GM12878 (cell line): ENCODE results near the gene MACROD2.

Experiments used
- BCL11A ChIP-seq: IDR thresholded peaks from 2 replicates; pipeline ENCODE4 v1.6.1; 2011; ENCODE audit warnings: low read depth, low read length
- CTCF ChIP-seq, 3 experiments: IDR thresholded peaks in 2 of 3; conservative IDR thresholded peaks in 1 of 3; 2 replicates each; pipeline ENCODE4 v1.5.1; 2011; ENCODE audit warnings: low read depth in 3 of 3, low read length in 3 of 3, mild to moderate bottlenecking in 3 of 3, control low read depth in 2 of 3, moderate library complexity in 2 of 3, inconsistent platforms in 1 of 3, mixed read lengths in 1 of 3; ENCODE audit not compliant: control insufficient read depth in 2 of 3, insufficient read depth in 1 of 3; ENCODE audit errors: extremely low read depth in 1 of 3
- EZH2 ChIP-seq: IDR thresholded peaks from 2 replicates; pipeline ENCODE4 v1.6.1; 2012; ENCODE audit warnings: low read depth, mild to moderate bottlenecking, control low read depth, inconsistent platforms, low read length, borderline replicate concordance; ENCODE audit not compliant: control insufficient read depth
- GABPA ChIP-seq: IDR thresholded peaks from 2 replicates; pipeline ENCODE4 v1.6.1; 2014; ENCODE audit warnings: antibody characterized with exemption, low read depth, mild to moderate bottlenecking, inconsistent platforms
- RFX5 ChIP-seq: IDR thresholded peaks from 2 replicates; pipeline ENCODE4 v1.6.1; 2011; ENCODE audit warnings: low read depth, low read length, improper control_type of control experiment

- TF ChIP-seq RFX5: no peak
- TF ChIP-seq BCL11A: no peak
- no peak for TF ChIP-seq GABPA
- TF ChIP-seq CTCF (IDR thresholded peaks at IDR 0.05 in 2 of 3, conservative IDR thresholded peaks at IDR 0.05 in 1 of 3; ENCODE audit: control insufficient read depth in 2 of 3, extremely low read depth in 1 of 3, insufficient read depth in 1 of 3, low read depth in 3 of 3, low read length in 3 of 3): no peak
- no peak for TF ChIP-seq EZH2
Observed at GRCh38 chr20:15179781-15180180, 1184.5 kb downstream of the MACROD2 start.
